Posterior vena cava (tissue), 2 donors: Measurements from ENCODE around the gene PLCB2. TPM values are rescaled to one million over a fixed set of nuclear protein-coding genes. Genes with fewer than 3 reads are reported as not detected.
A peak's percentile ranks its signal among the peaks of the same experiment; 100 is the strongest.

Experiments
- DNase-seq: peaks from one replicate; pipeline ENCODE4 v3.0.0-alpha.2; 2020; ENCODE audit warnings: low spot score
- intact Hi-C, 2 donors: fragments of 100-400 bp; cut with DNase I; formaldehyde crosslinking; loops; one replicate each; pipeline versions ENCODE4 v1.14.1 to v1.14.2; 2022 to 2023
- total RNA-seq, 2 donors: library from RNA; stranded (reverse); fragmentation: NEBNext Ultra II Directional; extraction: Animal tissue kit (Norgen Biotek cat#: 25700); gene quantifications; one replicate each; pipeline ENCODE4 v1.2.1, GENCODE V29; 2021
- donor health status: DM: yes; HTN: yes; CAD: no.
- donor health status: DM: yes; HTN: yes; CAD: no.

Gene PLCB2
- total RNA-seq, 2 donors from 2014 or later: 20.8 to 29.0 TPM

DNA sequence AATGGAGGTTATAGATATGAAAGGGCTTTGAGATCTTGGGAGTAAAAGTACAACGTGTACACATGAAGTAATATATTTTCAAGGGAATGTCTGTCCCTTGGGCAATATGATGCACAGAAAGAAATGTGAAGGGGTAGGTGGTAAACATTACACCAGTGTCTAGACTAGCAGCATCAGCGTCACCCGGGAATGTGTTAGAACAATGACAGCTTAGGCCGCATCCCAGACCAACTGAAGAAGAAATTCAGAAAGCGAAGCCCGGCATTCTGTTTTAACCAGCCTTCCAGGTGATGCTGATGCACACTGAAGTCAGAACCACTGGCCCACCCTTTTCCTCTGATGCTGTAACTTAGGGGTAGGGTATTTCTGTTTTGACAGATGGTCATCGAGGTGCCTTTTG lies 22.1 kb upstream of the PLCB2 start:
- intact Hi-C loops: no loop called here
- DNase-seq: no peak

DNA sequence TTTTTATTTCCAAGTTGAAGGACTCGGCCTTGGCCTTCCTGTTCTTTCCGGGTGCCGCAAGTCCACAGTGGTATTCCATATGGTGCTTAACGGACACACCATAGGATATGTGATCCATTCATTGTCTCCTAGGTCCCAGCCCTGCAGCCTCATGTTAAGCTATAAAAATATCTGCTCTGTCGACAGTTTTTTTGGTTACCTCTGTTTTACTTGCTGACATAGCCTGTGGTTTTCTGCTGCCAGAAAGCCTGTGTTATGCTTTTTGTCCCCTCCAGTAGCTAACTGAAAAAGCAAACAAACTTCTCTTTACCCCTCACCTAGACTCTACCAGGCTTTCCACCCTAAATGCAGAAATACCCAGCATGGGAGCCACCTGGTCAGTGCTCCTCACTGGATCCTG lies 21.0 kb upstream of the PLCB2 start:
- peak; percentile 23 for DNase-seq
- intact Hi-C loops: no loop called here

DNA sequence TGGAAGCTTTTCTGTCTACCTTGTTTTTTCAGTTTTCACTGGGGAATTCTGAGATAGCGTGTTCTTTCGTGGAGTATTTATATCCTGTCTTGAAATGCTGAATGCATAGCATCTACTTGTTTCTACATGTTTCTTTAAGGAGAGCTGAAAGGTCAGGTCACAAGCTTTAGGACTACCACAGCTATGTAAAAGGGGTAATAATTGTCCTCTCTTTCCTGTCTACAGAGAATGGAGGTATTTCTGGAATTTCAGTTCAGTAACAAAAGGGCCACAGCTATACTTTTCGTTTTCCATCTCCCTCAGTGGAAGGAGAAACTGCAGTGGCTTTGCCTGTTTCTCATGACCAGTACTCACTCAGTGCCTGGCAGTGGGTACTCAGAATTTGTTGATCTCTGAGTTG lies 20.4 kb upstream of the PLCB2 start:
- intact Hi-C loops: no loop called here
- DNase-seq: no peak

DNA sequence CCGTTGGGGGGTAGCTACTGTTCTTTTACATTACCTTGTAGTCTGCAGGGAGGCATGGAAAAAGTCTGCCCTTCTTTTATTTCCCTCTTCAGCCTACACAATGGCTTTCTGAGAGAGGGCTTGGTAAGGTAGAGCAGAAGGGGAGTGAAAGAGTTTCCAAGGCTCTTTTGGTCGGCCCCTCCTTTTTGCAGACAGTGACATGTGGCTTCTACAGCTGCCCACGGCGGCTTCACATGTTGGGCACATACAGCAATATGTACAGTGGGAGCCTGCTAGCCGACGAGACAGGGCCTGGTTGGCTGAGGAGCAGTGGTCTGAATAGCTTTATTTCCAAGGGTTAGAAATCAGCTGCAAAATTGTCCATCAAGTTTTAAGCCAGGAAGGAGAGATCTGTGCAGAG lies 19.7 kb upstream of the PLCB2 start:
- intact Hi-C loops: no loop called here
- DNase-seq: peak; percentile 43

DNA sequence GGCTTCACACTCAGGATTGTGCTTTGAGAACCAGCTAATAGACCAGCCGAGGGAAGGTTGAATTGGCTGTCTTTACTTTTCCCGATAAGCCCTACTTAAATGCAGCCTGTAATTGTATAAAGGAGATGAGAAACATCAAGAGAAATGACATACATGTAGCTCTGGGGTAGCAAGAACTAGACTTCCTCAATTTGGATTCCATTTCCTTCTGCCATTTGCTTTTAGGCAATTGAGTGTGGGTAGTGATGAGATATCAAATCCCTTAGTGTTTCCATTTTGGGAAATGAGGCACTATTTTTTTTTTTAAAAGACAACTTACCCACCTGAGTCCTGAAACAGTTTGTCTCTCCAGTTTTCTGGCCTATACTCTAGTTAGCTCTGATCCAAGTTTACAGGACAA lies 18.0 kb upstream of the PLCB2 start:
- intact Hi-C loops: no loop called here
- DNase-seq: no peak

DNA sequence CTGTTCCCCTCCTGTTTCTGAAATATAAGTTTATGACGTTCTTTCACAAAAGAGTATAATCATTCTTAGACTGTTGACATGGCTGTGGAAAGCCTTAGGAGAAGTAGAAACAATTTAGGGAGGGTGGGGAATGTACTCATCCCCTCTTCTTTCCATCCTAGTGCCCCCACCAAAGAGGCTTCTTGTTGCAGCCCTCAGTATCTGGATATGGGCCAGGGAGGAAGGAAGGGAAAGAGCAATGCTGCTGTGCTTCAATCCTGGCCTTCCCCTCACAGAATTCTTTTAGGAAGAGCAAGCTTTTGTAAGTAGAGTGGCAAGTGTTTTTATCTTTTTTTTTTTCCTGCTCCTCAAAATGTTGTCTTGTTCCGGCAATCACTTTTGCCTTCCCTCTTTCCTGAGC lies 17.5 kb upstream of the PLCB2 start:
- intact Hi-C loops: no loop called here
- DNase-seq: no peak

DNA sequence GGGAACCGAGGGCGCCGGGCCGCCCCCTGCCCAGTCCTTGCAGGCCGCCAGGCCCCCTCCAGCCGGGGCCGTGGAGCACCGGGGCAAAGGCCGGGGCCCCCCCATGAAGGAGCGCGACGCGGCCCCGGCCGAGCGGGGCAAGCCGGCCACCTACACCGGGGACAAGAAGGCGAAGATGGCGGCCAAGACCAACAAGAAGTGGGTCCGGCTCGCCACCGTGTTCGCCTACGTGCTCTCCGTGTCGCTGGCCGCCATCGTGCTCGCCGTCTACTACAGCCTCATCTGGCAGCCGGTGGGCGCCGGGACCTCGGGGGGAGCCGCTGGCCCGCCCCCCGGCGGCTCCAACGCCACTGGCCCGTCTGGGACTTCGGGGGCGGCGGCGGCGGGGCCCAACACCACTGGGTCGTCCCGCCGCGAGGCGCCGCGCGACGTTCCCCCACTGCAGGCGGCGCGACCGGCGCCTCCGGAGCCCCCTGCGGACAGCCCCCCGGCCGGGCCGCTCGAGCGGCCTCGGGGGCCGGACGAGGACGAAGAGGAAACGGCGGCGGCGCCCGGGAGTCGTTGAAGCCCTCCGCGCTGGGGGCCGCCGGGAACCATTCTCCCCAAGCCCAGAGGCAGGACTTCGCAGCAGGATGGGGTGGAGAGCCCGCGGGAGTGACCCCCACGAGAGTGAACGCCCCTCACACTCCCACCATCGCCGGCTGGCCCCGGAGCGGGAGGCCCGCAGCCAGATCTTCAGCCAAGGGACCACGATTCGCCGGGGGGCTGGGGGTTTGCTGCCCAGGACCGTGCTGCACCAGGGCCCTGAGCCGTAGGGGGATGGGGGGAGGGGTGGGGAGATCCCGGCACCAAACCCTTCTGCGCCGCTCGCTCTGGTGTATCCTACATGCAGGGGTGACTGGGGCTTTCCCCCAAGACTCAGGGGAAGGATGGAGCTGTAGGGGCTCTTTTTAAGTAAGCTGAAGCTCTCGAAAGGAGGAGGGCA lies 16.5 kb upstream of the PLCB2 start:
- intact Hi-C loops: no loop called here
- no peak for DNase-seq

DNA sequence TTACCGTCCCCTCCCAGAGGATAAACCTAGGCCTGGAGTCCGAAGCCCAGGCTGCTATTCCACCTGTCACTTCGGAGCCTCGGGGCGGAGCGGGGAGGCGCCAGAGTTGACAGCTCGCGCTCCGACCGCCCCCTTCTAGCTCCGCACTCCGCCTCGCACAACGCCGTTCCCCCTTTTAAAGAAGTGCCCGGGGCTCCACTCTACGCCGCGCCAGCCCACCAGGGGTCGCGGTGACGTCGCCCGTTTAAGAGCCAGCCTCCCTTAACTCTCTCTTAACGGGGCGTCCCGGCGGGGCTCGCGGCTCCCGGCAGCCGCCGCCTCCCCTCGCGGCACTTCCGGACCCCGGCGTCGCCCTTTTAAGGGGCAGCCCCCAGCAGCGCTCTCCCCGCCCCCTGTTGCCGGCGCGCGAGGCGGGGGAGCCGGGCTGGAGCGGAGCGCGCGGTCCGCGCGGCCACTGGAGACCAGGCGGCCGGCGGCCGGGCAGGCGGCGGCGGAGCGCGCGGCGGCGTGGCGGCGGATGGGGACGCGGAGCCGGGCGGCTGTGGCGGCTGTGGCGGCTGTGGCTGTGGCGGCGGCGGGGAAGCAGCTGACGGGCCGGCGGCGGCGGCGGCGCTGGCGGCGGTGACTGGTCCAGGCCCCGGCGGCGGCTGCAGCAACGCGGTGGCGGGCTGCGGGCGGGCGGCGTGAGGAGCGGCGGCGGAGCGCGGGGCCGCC lies 15.7 kb upstream of the PLCB2 start, which contains the start of gene INAFM2:
INAFM2 (plus strand) TSS at position 454 of the 714 bp plus-strand sequence. CDS start 364 bp downstream, outside the sequence.
- intact Hi-C loops: no loop called here
- peak; percentile 96 for DNase-seq

DNA sequence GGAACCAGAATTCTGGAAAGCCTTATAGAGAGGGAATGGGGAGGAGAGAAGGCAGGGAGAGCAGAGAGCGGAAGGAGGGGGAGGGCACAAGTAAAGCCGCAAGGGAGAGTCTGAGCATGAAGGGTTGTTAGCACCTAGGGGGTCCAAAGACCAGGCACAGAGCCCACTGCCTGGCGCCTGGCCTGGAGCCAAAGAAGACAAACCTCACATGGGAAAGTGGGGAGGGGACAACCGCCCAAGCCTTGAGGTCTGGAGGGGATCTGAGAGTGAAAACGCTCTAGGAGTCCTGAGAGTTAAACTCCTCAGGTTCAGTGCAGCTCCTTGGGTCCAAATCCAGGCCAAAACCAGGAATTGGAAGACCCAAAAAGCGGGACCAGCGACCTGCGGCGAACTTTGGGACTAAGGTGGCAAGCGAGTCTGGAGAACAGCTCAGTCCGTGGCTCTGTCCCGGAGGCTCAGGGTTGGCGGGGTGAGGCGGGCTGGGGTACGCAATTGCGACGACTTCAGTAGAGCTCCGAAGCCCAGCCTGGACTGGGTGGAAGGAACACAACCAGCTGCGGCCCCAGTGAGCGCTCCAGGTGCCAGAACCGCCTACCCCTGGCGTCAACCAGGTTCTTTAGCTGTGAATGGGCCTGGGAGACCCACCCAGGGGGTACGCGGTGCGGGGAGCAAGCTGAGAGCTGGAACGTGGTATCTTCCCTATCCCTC lies 14.9 kb upstream of the PLCB2 start:
- DNase-seq: no peak
- intact Hi-C loops: no loop called here

DNA sequence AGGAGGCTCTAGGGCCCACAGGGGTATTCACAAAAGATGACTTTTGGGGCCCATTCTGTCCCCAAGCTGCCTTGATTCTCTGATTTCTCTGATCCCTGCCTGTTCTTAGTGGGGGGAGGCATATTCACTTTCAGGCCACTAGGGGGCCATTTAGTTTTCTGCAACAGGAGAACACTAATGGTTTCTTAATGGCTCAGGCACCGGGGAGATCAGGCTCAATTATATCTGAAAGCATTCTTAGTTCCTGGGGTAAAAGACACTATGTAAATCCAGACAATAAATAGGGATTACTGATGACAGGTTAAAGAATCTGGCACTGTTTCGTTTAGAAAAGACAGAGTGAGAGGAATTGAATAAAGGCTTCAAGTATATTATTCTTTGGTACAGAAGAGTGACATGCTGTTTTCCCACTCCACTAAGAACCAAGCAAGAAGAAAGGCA lies 13.2 kb upstream of the PLCB2 start:
- no peak for DNase-seq
- intact Hi-C loops: no loop called here

DNA sequence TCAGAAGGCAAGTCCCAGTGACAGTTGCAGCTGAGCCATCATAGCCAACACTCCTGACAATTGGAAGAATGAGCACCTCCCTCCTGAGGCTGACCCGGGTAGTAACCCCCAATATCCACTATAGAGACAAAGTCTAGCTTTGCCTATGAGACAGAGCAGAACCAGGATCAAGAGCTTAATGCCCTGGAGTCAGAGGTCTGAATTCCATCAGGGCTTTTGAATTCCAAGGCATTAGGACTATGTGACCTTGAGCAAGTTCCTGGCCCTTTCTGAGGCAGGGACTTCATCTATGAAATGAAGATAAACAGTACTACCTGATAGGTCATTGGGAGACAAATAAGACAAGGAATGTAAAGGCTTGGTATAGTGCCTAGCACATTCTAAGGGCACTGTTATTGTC lies 12.7 kb upstream of the PLCB2 start:
- intact Hi-C loops: no loop called here
- DNase-seq: no peak

DNA sequence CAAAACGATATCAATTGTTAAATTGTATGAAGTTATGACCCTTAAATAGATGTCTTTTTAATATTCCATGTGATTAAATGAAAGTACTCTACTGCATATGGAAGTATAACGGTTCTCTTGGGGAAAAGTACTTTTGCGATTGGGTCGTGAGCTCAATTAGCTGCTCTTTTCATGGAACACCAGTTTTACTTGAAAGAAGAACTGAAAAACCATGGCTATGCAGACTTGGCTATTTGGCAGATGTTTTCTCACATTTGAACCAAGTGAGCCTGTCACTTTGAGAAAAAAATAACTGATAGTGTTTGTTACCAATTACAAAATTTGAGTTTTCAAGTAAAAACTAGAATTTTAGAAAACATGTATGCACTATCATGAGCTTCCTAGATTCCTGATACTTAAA lies 9.8 kb upstream of the PLCB2 start:
- intact Hi-C loops: no loop called here
- no peak for DNase-seq

DNA sequence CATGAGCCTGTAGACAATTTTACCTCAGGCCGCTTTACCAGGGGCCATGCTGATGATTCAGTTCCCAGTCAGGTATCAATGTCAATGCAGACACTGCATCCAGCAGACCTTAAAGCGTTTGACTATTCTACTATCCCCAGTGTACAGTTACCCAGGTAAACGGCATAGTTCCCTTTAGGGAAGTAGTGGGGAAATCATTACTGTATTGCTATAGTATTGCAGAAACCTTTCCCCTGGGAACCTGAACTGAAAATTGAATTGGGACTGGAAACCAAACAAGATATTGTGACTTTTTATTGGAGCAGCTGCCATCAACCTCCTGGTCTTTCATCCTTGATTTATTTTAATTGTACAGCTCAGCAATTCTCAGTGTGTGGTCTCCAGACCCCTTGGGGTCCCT lies 9.2 kb upstream of the PLCB2 start:
- no peak for DNase-seq
- intact Hi-C loops: no loop called here

DNA sequence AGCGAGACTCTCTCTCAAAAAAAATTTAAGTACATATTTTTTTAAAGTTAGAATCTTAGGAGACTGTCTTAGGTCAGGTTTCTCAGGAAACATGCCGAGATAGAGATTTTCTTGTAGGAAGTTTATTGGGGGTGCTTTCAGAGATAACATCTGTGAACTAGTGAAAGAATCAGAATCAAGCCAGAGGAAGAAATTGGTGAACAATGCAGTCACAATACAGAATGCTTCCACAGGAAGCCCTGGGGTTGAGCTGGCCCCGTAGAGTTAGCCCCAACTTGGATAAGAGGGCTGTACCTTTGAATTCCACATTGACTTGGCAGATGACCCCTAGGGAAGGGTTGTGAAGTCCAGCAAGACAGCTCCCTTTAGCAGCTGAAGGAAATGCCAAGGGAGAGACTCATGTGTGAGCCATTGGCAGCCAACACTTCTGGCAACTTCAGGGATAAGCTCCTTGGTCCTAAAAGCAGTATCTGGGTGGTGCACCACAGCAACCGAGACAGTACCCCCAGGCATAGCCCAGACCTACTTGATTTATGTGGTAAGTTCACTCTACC lies 7.1 kb upstream of the PLCB2 start:
- intact Hi-C loops: no loop called here
- DNase-seq: peak; percentile 16

DNA sequence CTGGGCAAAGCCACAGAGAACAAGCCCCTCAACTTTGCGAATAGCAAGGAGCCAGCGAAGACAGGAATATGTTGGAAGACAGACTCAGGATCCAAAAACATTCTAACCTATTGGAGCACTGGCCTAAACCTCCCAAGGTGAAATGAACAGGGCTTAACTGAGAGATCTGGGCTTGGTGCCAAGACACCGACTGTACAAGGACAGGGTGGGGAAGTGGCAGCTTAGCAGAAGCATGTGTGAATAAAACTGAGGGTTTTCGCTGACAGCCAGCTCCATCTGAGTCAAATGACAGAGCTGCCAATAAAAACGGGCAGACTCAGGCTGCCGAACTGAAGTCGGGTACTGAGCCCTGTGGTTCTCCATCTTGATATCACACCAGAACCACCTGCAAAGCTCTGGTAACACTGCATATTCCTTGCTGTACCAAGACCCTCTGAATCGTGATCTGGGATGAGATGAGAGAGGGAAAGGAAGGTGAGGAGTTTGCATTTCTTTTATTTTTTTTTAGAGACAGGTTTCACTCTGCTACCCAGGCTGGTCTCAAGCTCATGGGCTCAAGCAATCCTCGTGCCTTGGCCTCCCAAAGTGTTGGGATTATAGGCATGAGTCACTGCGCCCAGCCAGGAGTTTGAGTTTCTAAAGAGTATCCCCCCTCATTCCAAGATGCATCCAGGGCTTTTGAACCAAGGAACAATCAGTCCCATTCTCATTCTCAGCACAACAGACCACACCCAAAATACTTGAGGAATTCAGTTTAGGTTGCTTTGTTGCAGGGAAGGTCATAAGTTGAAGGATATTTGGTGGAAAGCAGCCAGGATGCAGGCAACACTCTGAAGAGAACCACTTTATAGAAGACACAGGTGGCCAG lies 6.0 kb upstream of the PLCB2 start:
- intact Hi-C loops: no loop called here
- DNase-seq: peak; percentile 69

DNA sequence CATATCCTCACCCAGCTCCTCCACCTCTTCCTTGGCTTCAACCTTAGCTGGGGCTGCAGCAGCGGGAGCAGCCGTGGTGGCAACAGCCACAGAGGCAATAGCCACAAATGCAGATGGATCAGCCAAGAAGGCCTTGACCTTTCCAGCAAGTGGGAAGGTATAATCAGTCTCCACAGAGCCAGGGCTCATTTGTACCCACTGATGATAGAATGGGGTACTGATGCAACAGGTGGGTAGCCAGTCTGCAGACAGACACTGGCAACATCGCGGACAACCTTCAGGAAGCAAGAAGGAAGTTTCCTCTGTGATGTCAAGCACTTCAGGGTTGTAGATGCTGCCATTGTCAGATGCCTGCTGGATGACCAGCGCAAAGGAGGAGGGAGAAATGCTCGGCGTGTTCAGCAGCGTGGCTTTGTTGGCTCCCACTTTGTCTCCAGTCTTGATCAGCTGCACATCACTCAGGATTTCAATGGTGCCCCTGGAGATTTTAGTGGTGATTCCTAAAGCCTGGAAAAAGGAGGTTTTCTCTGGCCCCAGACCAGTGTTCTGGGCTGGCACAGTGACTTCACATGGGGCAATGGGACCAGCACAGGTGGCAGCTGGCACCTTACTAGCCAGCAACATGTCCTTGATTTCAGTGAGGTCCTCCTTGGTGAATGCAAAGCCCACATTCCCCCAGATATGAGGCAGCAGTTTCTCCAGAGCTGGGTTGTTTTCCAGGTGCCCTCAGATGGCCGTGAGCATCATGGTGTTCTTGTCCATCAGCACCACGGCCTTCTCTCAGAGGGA lies 4.8 kb upstream of the PLCB2 start:
- peak; percentile 30 for DNase-seq
- intact Hi-C loops: no loop called here

DNA sequence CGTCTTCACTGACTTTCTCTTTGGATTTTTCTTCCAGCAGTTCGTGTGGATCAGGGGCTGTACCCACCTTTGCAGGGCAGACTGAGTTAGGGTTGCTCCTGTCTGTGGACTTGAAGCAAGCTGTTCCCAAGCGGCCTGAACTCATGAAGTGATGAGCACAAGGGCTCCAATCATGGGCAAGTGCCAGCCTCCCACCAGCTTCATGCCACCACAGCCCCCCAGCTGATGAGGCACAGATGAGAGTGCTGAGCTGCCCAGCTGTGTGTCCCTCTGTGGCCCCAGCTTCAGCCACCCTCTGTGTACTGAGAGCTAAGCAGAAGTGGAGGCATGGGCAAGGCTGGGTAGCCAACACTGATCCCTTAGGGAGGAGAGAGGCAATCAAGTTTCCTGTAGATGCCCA lies 3.3 kb upstream of the PLCB2 start:
- DNase-seq: peak; percentile 46
- intact Hi-C loops: no loop called here
